ENCODE results near the gene SMYD3.

SMYD3 gene

DNA sequence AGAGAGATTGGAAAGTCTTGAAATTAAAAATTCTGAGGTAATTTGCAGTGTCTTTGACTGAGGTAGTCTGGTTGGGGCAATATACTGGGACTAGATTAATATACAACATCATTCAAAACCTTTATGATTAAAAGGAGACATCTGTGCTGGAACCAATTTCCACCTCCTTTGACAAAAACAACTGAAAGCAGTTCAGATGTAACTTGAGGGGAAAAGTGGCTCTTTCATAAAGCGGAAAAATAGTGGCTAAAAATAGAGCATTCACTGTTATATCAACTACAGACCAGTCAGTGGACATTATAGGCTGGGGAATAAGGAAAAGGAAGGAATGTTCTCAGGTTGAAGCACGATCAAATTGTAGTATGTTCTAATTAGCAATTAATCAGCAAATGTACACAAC, 635.9 kb downstream of the SMYD3 start:
- no peak for DNase-seq
- H3K36me3 Mint-ChIP-seq (ENCODE audit: low read depth), result peaks cover 5% of the 10 kb centered on the region
- TF ChIP-seq CTCF (IDR thresholded peaks at IDR 0.05), result no peak
- H3K4me1 Mint-ChIP-seq, result peaks cover 29% of the 10 kb centered on the region
- H3K4me3 Mint-ChIP-seq, result no peak overlapping the region
- no peak overlapping the region for H3K27ac Mint-ChIP-seq
- H3K9me3 Mint-ChIP-seq, result no peaks in the 10 kb centered on the region
- H3K27me3 Mint-ChIP-seq (ENCODE audit: low read depth, poor library complexity), result no peaks in the 10 kb centered on the region

DNA sequence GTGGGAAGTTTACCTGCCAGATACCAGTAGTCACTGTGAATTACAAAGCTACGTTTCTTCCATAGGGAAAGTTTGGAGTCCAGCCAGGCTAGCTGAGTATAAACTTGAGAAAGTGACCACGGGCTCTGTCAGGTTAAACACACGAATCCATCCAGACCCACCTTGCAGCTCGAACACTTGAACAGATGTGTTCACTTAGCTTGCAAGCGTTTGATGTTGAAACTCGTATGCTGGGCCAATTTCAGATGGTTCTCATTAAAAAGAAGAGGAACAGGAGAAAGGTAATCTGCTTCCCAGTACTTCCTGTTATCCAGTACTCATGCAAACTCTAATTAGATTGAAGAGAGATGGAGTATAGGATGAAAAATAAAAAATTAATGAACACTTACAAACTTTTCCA, 636.4 kb downstream of the SMYD3 start:
- Mint-ChIP-seq H3K4me3 (no peak overlapping the region), H3K27ac (no peak overlapping the region), H3K27me3 (ENCODE audit: low read depth, poor library complexity) (no peaks in the 10 kb centered on the region), H3K36me3 (ENCODE audit: low read depth) (peaks cover 5% of the 10 kb centered on the region), H3K9me3 (no peaks in the 10 kb centered on the region), H3K4me1 (peaks cover 34% of the 10 kb centered on the region)
- no peak for TF ChIP-seq CTCF (IDR thresholded peaks at IDR 0.05)
- no peak for DNase-seq

GRCh38 chr1:245869847-245870246, 637.2 kb downstream of the SMYD3 start:
- Mint-ChIP-seq H3K4me1 (peaks cover 34% of the 10 kb centered on the region), H3K4me3 (peak overlapping the region; percentile 9)
- no peak for TF ChIP-seq CTCF (IDR thresholded peaks at IDR 0.05)

DNA sequence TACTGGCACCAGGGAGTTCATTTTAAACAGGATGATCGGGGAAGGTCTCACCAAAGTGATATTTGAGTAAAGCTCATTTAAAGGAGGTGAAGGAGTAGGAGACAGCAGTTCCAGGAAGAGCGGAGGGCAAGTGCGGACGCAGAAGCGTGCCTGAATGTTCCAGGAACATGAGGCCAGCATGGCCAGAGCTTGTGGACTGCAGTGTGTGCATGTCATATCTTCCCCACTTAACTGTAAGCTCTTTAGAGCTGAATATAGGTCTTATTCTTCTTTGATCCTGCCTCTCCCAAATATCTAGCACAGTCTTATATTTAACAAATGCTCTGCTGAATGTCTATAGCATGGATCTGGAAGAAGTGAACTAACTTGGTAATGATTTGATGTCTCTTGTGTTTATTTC, 639.3 kb downstream of the SMYD3 start:
- no peak for DNase-seq
- peaks cover 10% of the 10 kb centered on the region for H3K36me3 Mint-ChIP-seq (ENCODE audit: low read depth)
- TF ChIP-seq CTCF (IDR thresholded peaks at IDR 0.05), result no peak
- H3K4me3 Mint-ChIP-seq, result no peak overlapping the region
- peak overlapping the region; percentile 88 for H3K27ac Mint-ChIP-seq
- no peaks in the 10 kb centered on the region for H3K9me3 Mint-ChIP-seq
- no peaks in the 10 kb centered on the region for H3K27me3 Mint-ChIP-seq (ENCODE audit: low read depth, poor library complexity)
- H3K4me1 Mint-ChIP-seq, result peaks cover 46% of the 10 kb centered on the region

More at GRCh38 chr1:245869847-245870246, 637.2 kb downstream of the SMYD3 start:
- H3K27me3 Mint-ChIP-seq (ENCODE audit: low read depth, poor library complexity), result no peaks in the 10 kb centered on the region
- peak overlapping the region; percentile 6 for H3K27ac Mint-ChIP-seq
- H3K9me3 Mint-ChIP-seq, result no peaks in the 10 kb centered on the region
- DNase-seq, result no peak
- peaks cover 5% of the 10 kb centered on the region for H3K36me3 Mint-ChIP-seq (ENCODE audit: low read depth)

- no peak for TF ChIP-seq CTCF (IDR thresholded peaks at IDR 0.05)
- Mint-ChIP-seq H3K4me1 (peaks cover 70% of the 10 kb centered on the region), H3K9me3 (no peaks in the 10 kb centered on the region), H3K4me3 (no peak overlapping the region), H3K36me3 (ENCODE audit: low read depth) (peaks cover 15% of the 10 kb centered on the region), H3K27me3 (ENCODE audit: low read depth, poor library complexity) (no peaks in the 10 kb centered on the region), H3K27ac (no peak overlapping the region)
- no peak for DNase-seq
Observed at GRCh38 chr1:245864872-245865271, 642.2 kb downstream of the SMYD3 start.

DNA sequence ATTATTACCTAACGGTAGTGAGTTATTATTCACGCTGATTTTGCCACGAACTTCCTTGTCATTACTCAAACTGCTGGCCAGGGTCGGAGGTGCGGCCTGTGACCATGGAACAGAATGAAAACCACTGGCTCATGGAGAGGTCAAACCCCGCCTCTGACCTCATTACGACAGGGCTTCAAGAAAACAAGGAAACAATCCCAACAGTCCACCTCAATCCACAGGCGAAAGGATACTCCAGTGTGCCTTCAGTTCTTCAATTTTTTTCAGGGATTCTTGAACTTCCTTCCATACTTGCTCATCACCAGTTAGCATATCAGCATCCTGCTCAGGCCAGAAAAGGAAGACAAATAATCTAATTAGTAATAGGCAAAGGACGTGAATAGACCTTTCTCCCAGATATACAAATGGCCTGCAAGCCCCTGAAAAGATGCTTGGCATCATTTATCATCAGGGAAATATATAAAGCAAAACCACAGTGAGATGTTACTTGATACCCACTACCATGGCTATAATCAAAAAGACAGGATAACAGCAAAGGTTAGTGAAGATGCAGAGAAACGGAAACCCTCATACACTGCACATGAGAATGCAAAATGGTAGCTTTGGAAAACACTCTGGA, 643.4 kb downstream of the SMYD3 start:
- H3K27me3 Mint-ChIP-seq (ENCODE audit: low read depth, poor library complexity), result no peaks in the 10 kb centered on the region
- peaks cover 70% of the 10 kb centered on the region for H3K4me1 Mint-ChIP-seq
- H3K36me3 Mint-ChIP-seq (ENCODE audit: low read depth), result peaks cover 15% of the 10 kb centered on the region
- H3K9me3 Mint-ChIP-seq, result no peaks in the 10 kb centered on the region
- no peak for TF ChIP-seq CTCF (IDR thresholded peaks at IDR 0.05)
- peak; percentile 12 for DNase-seq
- peak overlapping the region; percentile 20 for H3K27ac Mint-ChIP-seq
- H3K4me3 Mint-ChIP-seq, result no peak overlapping the region

All from nephron progenitor cell (in vitro differentiated cells).